Measurements from ENCODE around the gene ACOT7. TPM values are rescaled to one million over a fixed set of nuclear protein-coding genes. Genes with fewer than 3 reads are reported as not detected.

Gene ACOT7
- total and polyA plus RNA-seq, 2 experiments from 2014 or later, result 167 to 169 TPM

- Histone ChIP-seq H3K27me3 (ENCODE audit: insufficient read depth) (no peaks in the 10 kb centered on the region), H3K27ac (ENCODE audit: low read depth) (no peak overlapping the region), H3K36me3 (ENCODE audit: insufficient read depth) (no peaks in the 10 kb centered on the region), H3K4me1 (ENCODE audit: insufficient read depth) (peaks cover 5% of the 10 kb centered on the region; the same call in 1 of the 2 replicates), H4K20me1 (replicated peaks; ENCODE audit: insufficient read depth) (no peaks in the 10 kb centered on the region; the same call in 1 of the 2 replicates), H3K4me3 (no peak overlapping the region), H3F3A (replicated peaks; ENCODE audit: low read depth) (peaks cover 5% of the 10 kb centered on the region; the same call in 1 of the 2 replicates), H3K9me2 (ENCODE audit: insufficient read depth) (no peaks in the 10 kb centered on the region), H3K4me2 (no peak overlapping the region), H3K79me2 (replicated peaks; ENCODE audit: insufficient read depth) (no peaks in the 10 kb centered on the region), H2AFZ (no peak overlapping the region)
- DNase-seq (ENCODE audit: low spot score) (peak; percentile 78), ATAC-seq (peak; percentile 78)
- H3K4me3 Mint-ChIP-seq, result no peak overlapping the region
- H3K9me3 Mint-ChIP-seq, result no peaks in the 10 kb centered on the region
- peaks cover 17% of the 10 kb centered on the region for H3K4me1 Mint-ChIP-seq
- peaks cover 15% of the 10 kb centered on the region for H3K27me3 Mint-ChIP-seq (ENCODE audit: insufficient read depth, low read depth, poor library complexity)
- no peak overlapping the region for H3K27ac Mint-ChIP-seq
- H3K36me3 Mint-ChIP-seq (ENCODE audit: low read depth), result no peaks in the 10 kb centered on the region
- TF ChIP-seq CREB1 (CRISPR knock-in tag; IDR thresholded peaks at IDR 0.05; ENCODE audit: low read depth), result no peak
- TF ChIP-seq CTCF (conservative IDR thresholded peaks at IDR 0.05; ENCODE audit: low read depth in 2 of 2), result peak; percentile 32 to 67; a peak in 2 of 4 replicates
Observed at GRCh38 chr1:6268415-6268814, 125.2 kb downstream of the ACOT7 start.

GRCh38 chr1:6267686-6268322 lies 125.8 kb downstream of the ACOT7 start:
- Mint-ChIP-seq H3K27me3 (ENCODE audit: insufficient read depth, low read depth, poor library complexity) (peaks cover 15% of the 10 kb centered on the region), H3K4me3 (no peak overlapping the region; the same call in 2 of the 3 replicates), H3K9me3 (no peaks in the 10 kb centered on the region), H3K27ac (no peak overlapping the region; the same call in 1 of the 2 replicates), H3K36me3 (ENCODE audit: low read depth) (no peaks in the 10 kb centered on the region), H3K4me1 (peaks cover 11% of the 10 kb centered on the region)
- Histone ChIP-seq H3K79me2 (replicated peaks; ENCODE audit: insufficient read depth) (no peaks in the 10 kb centered on the region), H2AFZ (no peak overlapping the region), H4K20me1 (replicated peaks; ENCODE audit: insufficient read depth) (no peaks in the 10 kb centered on the region; the same call in 1 of the 2 replicates), H3K27me3 (ENCODE audit: insufficient read depth) (no peaks in the 10 kb centered on the region), H3K4me1 (ENCODE audit: insufficient read depth) (no peaks in the 10 kb centered on the region), H3K27ac (ENCODE audit: low read depth) (no peak overlapping the region; the same call in 1 of the 2 replicates), H3K9me2 (ENCODE audit: insufficient read depth) (no peaks in the 10 kb centered on the region), H3F3A (replicated peaks; ENCODE audit: low read depth) (peaks cover 5% of the 10 kb centered on the region; the same call in 1 of the 2 replicates), H3K36me3 (ENCODE audit: insufficient read depth) (no peaks in the 10 kb centered on the region), H3K4me3 (no peak overlapping the region), H3K4me2 (no peak overlapping the region)
- ATAC-seq, result no peak
- no peak for DNase-seq (ENCODE audit: low spot score)
- TF ChIP-seq ZNF114 (CRISPR knock-in tag; IDR thresholded peaks at IDR 0.05) (no peak), EZH2 (IDR thresholded peaks at IDR 0.05; ENCODE audit: low read depth, unreplicated experiment) (no peak), STAT1 (IDR thresholded peaks at IDR 0.05; ENCODE audit: unreplicated experiment) (no peak), ETS1 (IDR thresholded peaks at IDR 0.05) (no peak), ZNF331 (CRISPR knock-in tag; IDR thresholded peaks at IDR 0.05; ENCODE audit: low read depth) (no peak), JUNB (IDR thresholded peaks at IDR 0.05; ENCODE audit: unreplicated experiment) (no peak), NANOG (IDR thresholded peaks at IDR 0.05; ENCODE audit: borderline replicate concordance) (no peak), POLR2AphosphoS5 (IDR thresholded peaks at IDR 0.05; ENCODE audit: low read depth) (no peak), CTCF (conservative IDR thresholded peaks at IDR 0.05; ENCODE audit: low read depth in 2 of 2) (no peak)

Data from GM23338 (cell line).